ENCODE data around the gene SSBP2.

GRCh38 chr5:81751009-81751835 lies at the start of gene SSBP2:
- TF ChIP-seq POLR2A (IDR thresholded peaks at IDR 0.05) (peak; percentile 64 to 67), POLR2AphosphoS5 (IDR thresholded peaks at IDR 0.05) (peak; percentile 76 to 85 (median 80))
- TF ChIP-seq, protein P1, sequence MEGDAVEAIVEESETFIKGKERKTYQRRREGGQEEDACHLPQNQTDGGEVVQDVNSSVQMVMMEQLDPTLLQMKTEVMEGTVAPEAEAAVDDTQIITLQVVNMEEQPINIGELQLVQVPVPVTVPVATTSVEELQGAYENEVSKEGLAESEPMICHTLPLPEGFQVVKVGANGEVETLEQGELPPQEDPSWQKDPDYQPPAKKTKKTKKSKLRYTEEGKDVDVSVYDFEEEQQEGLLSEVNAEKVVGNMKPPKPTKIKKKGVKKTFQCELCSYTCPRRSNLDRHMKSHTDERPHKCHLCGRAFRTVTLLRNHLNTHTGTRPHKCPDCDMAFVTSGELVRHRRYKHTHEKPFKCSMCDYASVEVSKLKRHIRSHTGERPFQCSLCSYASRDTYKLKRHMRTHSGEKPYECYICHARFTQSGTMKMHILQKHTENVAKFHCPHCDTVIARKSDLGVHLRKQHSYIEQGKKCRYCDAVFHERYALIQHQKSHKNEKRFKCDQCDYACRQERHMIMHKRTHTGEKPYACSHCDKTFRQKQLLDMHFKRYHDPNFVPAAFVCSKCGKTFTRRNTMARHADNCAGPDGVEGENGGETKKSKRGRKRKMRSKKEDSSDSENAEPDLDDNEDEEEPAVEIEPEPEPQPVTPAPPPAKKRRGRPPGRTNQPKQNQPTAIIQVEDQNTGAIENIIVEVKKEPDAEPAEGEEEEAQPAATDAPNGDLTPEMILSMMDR (IDR thresholded peaks at IDR 0.05) = no peak
